Testis (tissue), 3 donors: ENCODE data around the gene ARPC5. TPM values are rescaled to one million over a fixed set of nuclear protein-coding genes. Genes with fewer than 3 reads are reported as not detected.

ENCODE experiments used
- DNase-seq: peaks from one replicate; pipeline ENCODE4 v3.0.0-alpha.2; 2019
- H3K27ac ChIP-seq, 2 donors: fragments of 200-600 bp; sonication (generic); one replicate each; pipeline ENCODE4 v1.5.1; 2019
- H3K27me3 ChIP-seq: fragments of 200-600 bp; sonication (generic); one replicate; pipeline ENCODE4 v1.5.1; 2019
- H3K36me3 ChIP-seq: fragments of 200-600 bp; sonication (generic); one replicate; pipeline ENCODE4 v1.5.1; 2017; ENCODE audit warnings: low read depth; ENCODE audit errors: missing control alignments
- H3K4me1 ChIP-seq: fragments of 200-600 bp; sonication (generic); one replicate; pipeline ENCODE4 v1.5.1; 2019
- H3K4me3 ChIP-seq, 2 donors: fragments of 200-600 bp; sonication (generic); one replicate each; pipeline ENCODE4 v1.5.1; 2017 to 2019
- H3K9me3 ChIP-seq: fragments of 200-600 bp; sonication (generic); one replicate; pipeline ENCODE4 v1.5.1; 2017
- POLR2A ChIP-seq: fragments of 450-650 bp; IDR thresholded peaks from one replicate; pipeline ENCODE4 v1.6.1; 2017; ENCODE audit warnings: antibody characterized with exemption, mild to moderate bottlenecking, moderate library complexity
- WGBS, 2 donors: methylation state at CpG; one replicate each; pipeline ENCODE4 v1.1.5; 2018; 5-methylcytosine and 5-hydroxymethylcytosine counted together
- intact Hi-C: fragments of 100-400 bp; cut with DNase I; formaldehyde crosslinking; loops from one replicate; pipeline ENCODE4 v1.15.1; 2023; ENCODE audit warnings: low total_unique reads
- polyA plus RNA-seq: library from polyadenylated mRNA; stranded (reverse); fragments of 350-450 nt; fragmentation: Illumina TruSeq; extraction: RNeasy Lipid Tissue Mini Kit (QIAGEN cat#74804); gene quantifications from one replicate; pipeline ENCODE4 v1.2.3, GENCODE V29; 2014; ENCODE audit warnings: low read depth, low replicate concordance; ENCODE audit not compliant: insufficient read depth
- total RNA-seq, 2 donors: library from RNA; depleted of rRNA; stranded (reverse); fragments of >200 nt; gene quantifications; one replicate each; pipeline ENCODE4 v1.2.3, GENCODE V29; 2016
- TF ChIP-seq, protein P1 (sequence below), 3 experiments: fragments of 450-650 bp in 2 of 3; fragments of 200-600 bp in 1 of 3; sonication (generic) in 1 of 3; IDR thresholded peaks; one replicate each; pipeline ENCODE4 v1.5.1; 2016 to 2019; ENCODE audit warnings: antibody characterized with exemption in 3 of 3, mild to moderate bottlenecking in 2 of 3, moderate library complexity in 1 of 3

Gene ARPC5
- total and polyA plus RNA-seq, 3 donors from 2014 or later = 55.8 to 136 (median 66.6) TPM

DNA sequence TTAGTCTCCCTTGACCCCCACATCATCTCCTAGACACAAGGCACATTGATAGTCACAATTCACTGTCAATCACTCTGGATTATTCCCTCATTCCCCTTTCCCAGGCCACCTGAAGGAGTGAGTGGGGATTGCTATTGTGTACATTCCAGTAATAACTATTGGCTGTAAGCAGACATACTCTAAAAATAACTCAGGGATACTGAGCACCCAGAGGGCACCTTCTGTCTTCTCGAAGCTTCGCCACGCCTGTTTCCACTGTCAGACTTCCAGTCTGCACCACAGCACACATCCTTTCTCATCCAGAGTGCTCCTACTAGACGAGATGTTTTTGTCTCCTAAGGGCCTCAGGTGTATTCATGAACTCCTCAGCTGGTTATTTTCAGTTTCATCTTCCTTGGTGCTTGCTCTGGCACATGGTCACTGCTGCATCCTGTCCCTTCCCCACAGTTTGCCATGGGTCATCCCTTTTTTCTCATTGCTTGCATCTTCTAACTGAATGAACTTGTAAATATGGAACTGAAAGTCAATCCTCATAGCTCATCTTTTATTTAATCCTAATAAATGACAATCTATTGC is 18.4 kb upstream of the ARPC5 start:
- TF ChIP-seq, protein P1, sequence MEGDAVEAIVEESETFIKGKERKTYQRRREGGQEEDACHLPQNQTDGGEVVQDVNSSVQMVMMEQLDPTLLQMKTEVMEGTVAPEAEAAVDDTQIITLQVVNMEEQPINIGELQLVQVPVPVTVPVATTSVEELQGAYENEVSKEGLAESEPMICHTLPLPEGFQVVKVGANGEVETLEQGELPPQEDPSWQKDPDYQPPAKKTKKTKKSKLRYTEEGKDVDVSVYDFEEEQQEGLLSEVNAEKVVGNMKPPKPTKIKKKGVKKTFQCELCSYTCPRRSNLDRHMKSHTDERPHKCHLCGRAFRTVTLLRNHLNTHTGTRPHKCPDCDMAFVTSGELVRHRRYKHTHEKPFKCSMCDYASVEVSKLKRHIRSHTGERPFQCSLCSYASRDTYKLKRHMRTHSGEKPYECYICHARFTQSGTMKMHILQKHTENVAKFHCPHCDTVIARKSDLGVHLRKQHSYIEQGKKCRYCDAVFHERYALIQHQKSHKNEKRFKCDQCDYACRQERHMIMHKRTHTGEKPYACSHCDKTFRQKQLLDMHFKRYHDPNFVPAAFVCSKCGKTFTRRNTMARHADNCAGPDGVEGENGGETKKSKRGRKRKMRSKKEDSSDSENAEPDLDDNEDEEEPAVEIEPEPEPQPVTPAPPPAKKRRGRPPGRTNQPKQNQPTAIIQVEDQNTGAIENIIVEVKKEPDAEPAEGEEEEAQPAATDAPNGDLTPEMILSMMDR (IDR thresholded peaks at IDR 0.05) = no peak
- TF ChIP-seq POLR2A = no peak

DNA sequence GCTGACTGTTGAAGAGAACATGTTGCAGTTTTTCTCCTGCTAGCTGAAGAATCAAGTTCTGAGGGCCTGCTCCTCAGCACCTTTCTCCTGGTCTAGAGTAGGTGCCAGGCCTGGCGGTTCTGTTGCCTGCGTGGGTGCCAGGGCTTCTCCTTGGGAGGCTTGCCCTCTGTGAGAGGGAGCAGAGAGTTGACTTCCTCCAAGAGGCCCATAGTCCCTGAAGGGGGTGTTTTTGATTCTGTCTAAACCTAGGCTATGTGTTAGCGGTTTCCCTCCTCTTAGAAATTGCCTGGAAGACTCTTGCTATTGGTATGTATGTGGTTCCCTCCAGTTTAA is 17.8 kb upstream of the ARPC5 start:
- Histone ChIP-seq H3K27me3 (no peaks in the 10 kb centered on the region), H3K4me1 (peaks cover 4% of the 10 kb centered on the region), H3K9me3 (no peaks in the 10 kb centered on the region), H3K4me3 (no peak overlapping the region), H3K36me3 (no peaks in the 10 kb centered on the region), H3K27ac (no peak overlapping the region)
- 86 to 93% methylated on average over 3 of the region's 3 CpGs for WGBS, 2 donors
- DNase-seq = no peak
- no peak for TF ChIP-seq POLR2A
- TF ChIP-seq, protein P1 (IDR thresholded peaks at IDR 0.05) = no peak
- intact Hi-C loops = loop anchor here (10.0 kb wide), 1 partner anchor 261 kb away; no protein-coding TSS in a partner anchor

More for the DNA sequence above, 18.4 kb upstream of the ARPC5 start:
- 90 to 93% methylated on average over 4 of the region's 4 CpGs for WGBS, 2 donors
- Histone ChIP-seq H3K9me3 (no peaks in the 10 kb centered on the region), H3K4me1 (peaks cover 4% of the 10 kb centered on the region), H3K36me3 (no peaks in the 10 kb centered on the region), H3K27ac (no peak overlapping the region), H3K4me3 (no peak overlapping the region), H3K27me3 (no peaks in the 10 kb centered on the region)
- DNase-seq = no peak
- intact Hi-C loops = loop anchor here (10.0 kb wide), 1 partner anchor 261 kb away; no protein-coding TSS in a partner anchor

DNA sequence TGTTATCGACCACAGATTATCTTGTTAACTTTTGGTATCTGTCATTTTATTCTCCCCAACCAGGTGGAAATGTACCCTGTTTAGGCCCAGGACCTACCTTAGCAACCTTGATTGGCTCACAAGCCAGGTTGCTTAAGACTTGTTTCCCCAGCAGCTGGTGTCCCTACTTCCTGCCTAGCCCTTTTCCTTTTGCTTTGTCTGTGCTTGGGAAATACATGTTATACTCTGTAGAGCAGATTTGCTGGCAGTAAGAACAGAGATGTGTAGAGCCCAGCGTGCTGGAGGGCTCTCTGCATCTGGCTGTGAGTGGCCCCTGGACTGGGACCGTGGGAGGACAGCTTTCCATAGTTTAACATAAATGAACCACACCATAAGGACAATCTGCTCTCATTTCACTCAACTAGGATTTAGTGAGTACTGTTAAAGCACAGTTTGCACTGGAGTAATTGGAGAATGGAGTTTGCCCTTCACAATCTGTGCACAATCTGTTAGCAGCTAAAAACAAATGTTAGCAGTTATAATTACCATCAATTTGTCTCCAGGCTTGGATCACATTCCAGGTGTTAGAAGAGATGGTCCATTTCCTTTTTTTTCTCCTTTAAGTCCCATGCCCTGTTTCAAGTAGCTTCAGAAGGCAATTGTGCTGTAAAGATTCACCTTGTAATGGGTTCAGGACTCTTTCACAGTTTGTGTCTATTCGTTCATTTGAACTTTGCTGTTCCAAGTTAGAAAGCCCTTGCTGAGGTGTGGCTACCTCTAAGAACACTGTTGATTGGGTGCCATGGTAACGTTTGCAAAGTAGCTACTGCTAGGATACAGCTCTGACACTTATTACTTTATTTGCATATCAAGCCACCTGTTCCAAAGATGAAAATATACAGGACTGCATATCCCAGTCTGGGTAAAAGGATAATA is 17.2 kb upstream of the ARPC5 start, which contains the start of gene APOBEC4:
APOBEC4 (minus strand) TSS at position 770 of the 915 bp plus-strand sequence. CDS start 4,535 bp downstream, outside the sequence.
- no peaks in the 10 kb centered on the region for H3K9me3 ChIP-seq
- no peaks in the 10 kb centered on the region for H3K36me3 ChIP-seq
- WGBS, 2 donors = 69 to 71% methylated on average over 5 of the region's 5 CpGs
- H3K27ac ChIP-seq = no peak within 1 kb of the TSS
- H3K4me1 ChIP-seq = peaks cover 4% of the 10 kb centered on the region
- no peaks in the 10 kb centered on the region for H3K27me3 ChIP-seq
- TF ChIP-seq POLR2A = no peak
- TF ChIP-seq, protein P1 (IDR thresholded peaks at IDR 0.05) = no peak
- DNase-seq = no peak
- intact Hi-C loops = loop anchor here (10.0 kb wide), 1 partner anchor 262 kb away; no protein-coding TSS in a partner anchor
- H3K4me3 ChIP-seq = no peak within 1 kb of the TSS

DNA sequence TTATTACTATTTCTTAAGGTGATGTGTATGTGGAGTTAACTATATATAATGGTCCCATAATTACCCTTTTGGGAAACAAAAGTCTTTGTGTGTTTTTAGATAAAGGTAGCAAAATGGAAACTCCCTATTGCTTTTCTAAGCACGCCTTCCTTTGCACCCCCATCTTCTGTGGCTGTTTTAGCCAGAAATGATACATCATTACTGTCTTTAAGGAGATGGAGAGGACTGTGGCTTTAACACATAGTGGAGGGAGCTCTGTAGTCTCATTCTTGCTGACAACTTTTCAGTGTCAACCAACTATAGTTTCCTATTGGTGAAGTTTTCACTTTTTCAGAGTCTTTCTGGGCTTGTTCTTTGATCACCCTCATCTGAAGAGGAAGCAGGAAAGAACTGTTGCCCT is 16.5 kb upstream of the ARPC5 start:
- peaks cover 4% of the 10 kb centered on the region for H3K4me1 ChIP-seq
- no peaks in the 10 kb centered on the region for H3K27me3 ChIP-seq
- intact Hi-C loops = loop anchor here (10.0 kb wide), 1 partner anchor 263 kb away; no protein-coding TSS in a partner anchor
- WGBS, 2 donors = 69 to 77% methylated on average over 1 of the region's 1 CpG
- no peak overlapping the region for H3K4me3 ChIP-seq
- H3K27ac ChIP-seq = no peak overlapping the region
- H3K9me3 ChIP-seq = no peaks in the 10 kb centered on the region
- TF ChIP-seq, protein P1 (IDR thresholded peaks at IDR 0.05) = no peak
- DNase-seq = no peak
- H3K36me3 ChIP-seq = no peaks in the 10 kb centered on the region
